ENCODE results near the gene ZNRF2.

ZNRF2 gene

DNA sequence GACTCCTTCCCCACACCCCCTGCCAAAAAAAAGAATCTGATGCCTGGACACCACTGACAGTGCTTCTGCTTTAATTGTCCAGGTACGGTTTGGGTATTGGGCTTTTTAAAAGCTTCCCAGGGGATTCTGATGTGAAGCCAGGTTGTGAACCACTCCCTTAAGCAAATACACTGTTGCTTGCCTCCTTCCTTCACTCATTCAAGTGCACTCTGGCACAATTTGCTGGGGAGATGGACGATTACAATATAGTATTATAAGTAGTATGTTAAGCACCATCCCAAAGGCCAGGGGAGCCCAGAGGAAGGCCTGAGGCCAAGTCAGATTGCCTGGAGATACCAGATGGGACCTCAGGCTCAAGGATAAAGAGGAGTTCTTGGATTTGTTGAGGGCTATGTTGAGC lies 12.3 kb upstream of the ZNRF2 start:
- TF ChIP-seq, protein P1, sequence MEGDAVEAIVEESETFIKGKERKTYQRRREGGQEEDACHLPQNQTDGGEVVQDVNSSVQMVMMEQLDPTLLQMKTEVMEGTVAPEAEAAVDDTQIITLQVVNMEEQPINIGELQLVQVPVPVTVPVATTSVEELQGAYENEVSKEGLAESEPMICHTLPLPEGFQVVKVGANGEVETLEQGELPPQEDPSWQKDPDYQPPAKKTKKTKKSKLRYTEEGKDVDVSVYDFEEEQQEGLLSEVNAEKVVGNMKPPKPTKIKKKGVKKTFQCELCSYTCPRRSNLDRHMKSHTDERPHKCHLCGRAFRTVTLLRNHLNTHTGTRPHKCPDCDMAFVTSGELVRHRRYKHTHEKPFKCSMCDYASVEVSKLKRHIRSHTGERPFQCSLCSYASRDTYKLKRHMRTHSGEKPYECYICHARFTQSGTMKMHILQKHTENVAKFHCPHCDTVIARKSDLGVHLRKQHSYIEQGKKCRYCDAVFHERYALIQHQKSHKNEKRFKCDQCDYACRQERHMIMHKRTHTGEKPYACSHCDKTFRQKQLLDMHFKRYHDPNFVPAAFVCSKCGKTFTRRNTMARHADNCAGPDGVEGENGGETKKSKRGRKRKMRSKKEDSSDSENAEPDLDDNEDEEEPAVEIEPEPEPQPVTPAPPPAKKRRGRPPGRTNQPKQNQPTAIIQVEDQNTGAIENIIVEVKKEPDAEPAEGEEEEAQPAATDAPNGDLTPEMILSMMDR (IDR thresholded peaks at IDR 0.05), result no peak
- TF ChIP-seq ZFX (IDR thresholded peaks at IDR 0.05; ENCODE audit: borderline replicate concordance), result no peak
- H3K27ac ChIP-seq, result no peak overlapping the region

DNA sequence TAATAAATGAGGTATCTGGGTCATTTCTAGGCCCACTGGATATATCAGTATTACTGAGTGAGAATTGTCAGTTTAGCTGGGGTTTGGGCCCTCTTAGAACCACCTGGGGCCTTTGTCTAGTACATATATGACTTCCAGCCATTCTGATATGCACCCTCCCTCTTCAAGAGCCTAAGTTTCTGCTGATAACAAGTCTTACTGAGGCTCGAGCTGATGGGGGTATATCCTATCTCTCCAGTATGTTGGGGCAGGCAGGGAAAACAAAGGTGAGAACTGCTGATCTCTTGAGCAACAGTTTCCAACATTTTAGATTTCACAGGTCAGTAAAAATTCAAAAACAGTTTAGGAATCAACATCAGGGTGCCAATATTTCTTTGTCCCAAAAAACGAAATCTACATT lies 10.8 kb upstream of the ZNRF2 start:
- no peak overlapping the region for H3K27ac ChIP-seq

DNA sequence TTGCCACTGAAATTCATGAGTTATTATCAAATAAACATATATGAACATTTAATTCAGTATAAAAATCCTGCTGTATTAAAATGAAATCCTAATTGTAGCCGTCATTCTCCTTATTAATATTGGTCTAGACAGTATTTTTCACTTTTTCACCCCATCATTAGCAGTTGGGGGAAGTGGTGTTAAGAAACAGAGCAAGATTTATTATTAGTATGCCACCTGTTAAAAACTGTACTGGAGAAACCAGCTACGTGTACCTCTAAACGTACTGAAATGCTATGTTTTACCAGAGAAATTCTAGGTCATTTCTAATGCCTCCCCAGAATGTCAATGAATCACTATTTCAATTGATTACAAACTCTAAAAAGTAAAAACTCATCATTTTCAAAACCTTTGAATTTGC lies 9.8 kb upstream of the ZNRF2 start:
- H3K27ac ChIP-seq, result no peak overlapping the region
- no peak for TF ChIP-seq ZFX (IDR thresholded peaks at IDR 0.05; ENCODE audit: borderline replicate concordance)
- TF ChIP-seq, protein P1 (IDR thresholded peaks at IDR 0.05), result no peak

More for the DNA sequence above, 10.8 kb upstream of the ZNRF2 start:
- TF ChIP-seq ZFX (IDR thresholded peaks at IDR 0.05; ENCODE audit: borderline replicate concordance), result no peak
- TF ChIP-seq, protein P1 (IDR thresholded peaks at IDR 0.05), result no peak

DNA sequence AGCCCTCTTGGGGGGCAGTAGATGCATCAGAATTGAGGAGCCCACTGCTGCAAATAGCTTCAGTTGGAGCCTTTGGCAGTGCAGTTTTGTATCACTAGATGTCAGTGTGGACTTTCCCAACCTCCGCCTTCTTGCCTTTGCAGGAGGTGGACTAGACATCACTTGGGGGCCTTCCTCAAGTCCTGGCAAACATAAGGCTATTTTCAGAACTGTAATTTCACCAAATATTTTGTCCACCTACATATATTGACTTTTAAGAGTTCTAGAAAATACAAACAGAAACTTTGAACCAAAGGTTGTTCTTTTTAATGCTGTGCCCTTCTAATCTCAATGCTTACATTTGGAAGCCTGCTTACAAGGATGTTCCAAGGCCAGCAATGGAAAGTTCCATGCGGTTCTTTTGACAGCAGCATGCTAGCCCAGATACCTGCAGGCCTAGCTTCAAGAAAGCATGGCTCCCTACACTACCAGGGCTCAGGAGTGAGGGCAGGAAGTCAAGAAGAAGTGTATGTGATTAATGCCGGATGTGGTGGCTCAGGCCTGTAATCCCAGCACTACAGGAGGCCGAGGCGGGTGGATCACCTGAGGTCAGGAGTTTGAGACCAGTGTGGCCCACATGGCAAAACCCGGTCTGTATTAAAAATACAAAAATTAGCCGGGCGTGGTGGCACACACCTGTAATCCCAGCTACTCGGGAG lies 8.0 kb upstream of the ZNRF2 start:
- TF ChIP-seq ZFX (IDR thresholded peaks at IDR 0.05; ENCODE audit: borderline replicate concordance), result no peak
- TF ChIP-seq, protein P1 (IDR thresholded peaks at IDR 0.05), result peak; percentile 81
- H3K27ac ChIP-seq, result no peak overlapping the region

DNA sequence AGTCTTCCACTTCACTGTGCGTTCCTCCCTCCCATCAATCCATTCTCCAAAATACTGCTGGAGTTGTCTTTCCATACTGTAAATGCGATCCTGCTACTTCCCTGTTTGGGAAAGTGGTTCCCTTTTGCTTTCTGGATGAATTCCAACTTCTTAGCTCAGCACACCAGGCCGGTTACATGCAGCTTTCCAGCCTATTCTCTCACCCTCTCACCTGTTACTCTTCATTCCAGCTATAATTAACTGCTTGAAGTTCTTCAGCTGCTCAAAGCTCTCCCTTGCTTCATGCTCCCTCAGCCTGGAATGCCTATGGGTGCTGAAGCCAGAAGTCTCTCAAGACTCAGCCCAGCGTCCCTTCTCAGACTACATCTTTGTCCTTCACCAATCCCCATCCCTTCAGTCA lies 6.0 kb upstream of the ZNRF2 start:
- TF ChIP-seq, protein P1 (IDR thresholded peaks at IDR 0.05), result no peak
- TF ChIP-seq ZFX (IDR thresholded peaks at IDR 0.05; ENCODE audit: borderline replicate concordance), result no peak
- H3K27ac ChIP-seq, result no peak overlapping the region

DNA sequence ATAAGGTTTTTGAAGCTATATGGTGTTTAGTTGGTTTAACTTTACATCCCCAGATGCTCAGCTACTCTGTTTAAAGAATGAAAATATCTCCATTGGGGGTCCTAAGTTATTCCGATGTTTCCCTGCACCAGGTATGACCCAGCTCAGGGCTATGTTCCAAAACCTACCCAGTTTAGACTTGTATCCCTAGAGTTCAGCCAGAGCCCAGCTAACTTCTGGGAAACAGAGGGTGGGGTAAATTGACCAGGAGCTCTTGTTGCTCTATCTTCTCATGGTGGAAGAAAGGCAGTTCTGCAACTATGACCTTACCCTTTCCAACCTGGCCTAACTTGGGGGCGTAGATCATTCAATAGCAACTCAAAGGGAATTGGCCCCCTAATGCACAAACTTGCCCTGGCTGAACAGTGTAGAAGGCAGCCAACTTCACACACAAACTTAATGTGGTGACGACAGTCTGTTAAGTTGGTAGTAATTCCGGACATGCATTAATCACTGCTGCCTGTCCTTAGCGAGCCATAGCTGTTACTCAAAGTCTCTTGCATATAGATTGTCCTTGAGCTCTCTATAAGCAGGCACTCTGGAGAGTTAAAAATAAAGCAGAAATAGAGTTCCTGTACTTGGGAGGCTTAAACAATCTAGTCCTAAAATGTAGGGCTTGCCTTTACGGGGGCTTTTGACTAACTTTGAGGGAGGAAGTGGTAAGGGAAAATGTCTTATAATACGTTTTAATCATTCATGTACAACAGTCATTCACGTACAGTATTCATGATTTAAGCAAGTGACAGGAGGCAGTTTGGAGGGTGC lies 5.3 kb upstream of the ZNRF2 start:
- TF ChIP-seq ZFX (IDR thresholded peaks at IDR 0.05; ENCODE audit: borderline replicate concordance), result no peak
- TF ChIP-seq, protein P1 (IDR thresholded peaks at IDR 0.05), result no peak
- H3K27ac ChIP-seq, result no peak overlapping the region

DNA sequence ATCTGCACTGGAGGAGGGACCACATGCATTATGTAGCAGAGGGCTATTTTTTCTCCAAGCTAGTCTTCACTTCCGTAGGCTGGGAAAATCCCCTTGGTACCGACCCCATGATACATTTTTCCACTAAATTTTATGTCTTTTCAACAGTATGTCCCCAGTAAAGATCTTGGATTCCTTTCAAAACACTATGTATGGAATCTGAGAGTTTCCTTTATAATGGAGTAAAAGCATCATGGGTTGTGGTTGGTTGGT lies 4.8 kb upstream of the ZNRF2 start:
- no peak overlapping the region for H3K27ac ChIP-seq
- TF ChIP-seq, protein P1 (IDR thresholded peaks at IDR 0.05), result no peak
- TF ChIP-seq ZFX (IDR thresholded peaks at IDR 0.05; ENCODE audit: borderline replicate concordance), result no peak
